Tibial nerve (tissue), 4 donors: Measurements from ENCODE around the gene MRAP. TPM values are rescaled to one million over a fixed set of nuclear protein-coding genes. Genes with fewer than 3 reads are reported as not detected.

ENCODE experiments used
- DNase-seq, 2 donors: peaks; one replicate each; pipeline ENCODE4 v3.0.0-alpha.2; 2019; ENCODE audit warnings: low spot score in 2 of 2
- H3K27ac ChIP-seq, 4 donors: fragments of 200-600 bp; sonication (generic) in 3 of 4; one replicate each; pipeline ENCODE4 v1.5.1; 2017 to 2019; ENCODE audit warnings: mild to moderate bottlenecking in 1 of 4
- H3K27me3 ChIP-seq, 2 donors: fragments of 200-600 bp; sonication (generic) in 1 of 2; one replicate each; pipeline versions ENCODE4 v1.5.1 to v1.6.0; 2017 to 2019
- H3K36me3 ChIP-seq, 3 donors: fragments of 200-600 bp; sonication (generic); one replicate each; pipeline ENCODE4 v1.5.1; 2018 to 2019
- H3K4me1 ChIP-seq, 4 donors: fragments of 200-600 bp; sonication (generic) in 3 of 4; one replicate each; pipeline ENCODE4 v1.5.1; 2017 to 2019
- H3K4me3 ChIP-seq, 4 donors: fragments of 200-600 bp; sonication (generic) in 3 of 4; one replicate each; pipeline ENCODE4 v1.5.1; 2017 to 2019; ENCODE audit warnings: mild to moderate bottlenecking in 1 of 4, moderate library complexity in 1 of 4
- H3K9me3 ChIP-seq, 4 donors: fragments of 200-600 bp; sonication (generic) in 3 of 4; one replicate each; pipeline ENCODE4 v1.5.1; 2017 to 2019
- EP300 ChIP-seq, 2 donors: sonication (generic); formaldehyde crosslinking; IDR thresholded peaks; one replicate each; pipeline ENCODE4 v1.6.1; 2017; ENCODE audit warnings: antibody characterized with exemption in 2 of 2, mild to moderate bottlenecking in 1 of 2
- POLR2A ChIP-seq, 2 donors: fragments of 450-650 bp; IDR thresholded peaks; one replicate each; pipeline ENCODE4 v1.6.1; 2017; ENCODE audit warnings: antibody characterized with exemption in 2 of 2, mild to moderate bottlenecking in 2 of 2, moderate library complexity in 2 of 2
- WGBS, 2 donors: methylation state at CpG; one replicate each; pipeline ENCODE4 v1.1.5; 2018; 5-methylcytosine and 5-hydroxymethylcytosine counted together
- total RNA-seq, 4 donors: library from RNA; depleted of rRNA; stranded (reverse); fragments of >200 nt; gene quantifications; one replicate each; pipeline ENCODE4 v1.1.0, GENCODE V29; 2016
- TF ChIP-seq, protein P1 (sequence below), 5 experiments: fragments of 200-600 bp in 3 of 5; fragments of 450-650 bp in 2 of 5; sonication (generic) in 3 of 5; IDR thresholded peaks; one replicate each; pipeline ENCODE4 v1.5.1; 2016 to 2019; ENCODE audit warnings: antibody characterized with exemption in 5 of 5, mild to moderate bottlenecking in 3 of 5, moderate library complexity in 2 of 5

MRAP gene
- total RNA-seq, 4 donors from 2014 or later = 1.6 to 14.4 (median 4.8) TPM

DNA sequence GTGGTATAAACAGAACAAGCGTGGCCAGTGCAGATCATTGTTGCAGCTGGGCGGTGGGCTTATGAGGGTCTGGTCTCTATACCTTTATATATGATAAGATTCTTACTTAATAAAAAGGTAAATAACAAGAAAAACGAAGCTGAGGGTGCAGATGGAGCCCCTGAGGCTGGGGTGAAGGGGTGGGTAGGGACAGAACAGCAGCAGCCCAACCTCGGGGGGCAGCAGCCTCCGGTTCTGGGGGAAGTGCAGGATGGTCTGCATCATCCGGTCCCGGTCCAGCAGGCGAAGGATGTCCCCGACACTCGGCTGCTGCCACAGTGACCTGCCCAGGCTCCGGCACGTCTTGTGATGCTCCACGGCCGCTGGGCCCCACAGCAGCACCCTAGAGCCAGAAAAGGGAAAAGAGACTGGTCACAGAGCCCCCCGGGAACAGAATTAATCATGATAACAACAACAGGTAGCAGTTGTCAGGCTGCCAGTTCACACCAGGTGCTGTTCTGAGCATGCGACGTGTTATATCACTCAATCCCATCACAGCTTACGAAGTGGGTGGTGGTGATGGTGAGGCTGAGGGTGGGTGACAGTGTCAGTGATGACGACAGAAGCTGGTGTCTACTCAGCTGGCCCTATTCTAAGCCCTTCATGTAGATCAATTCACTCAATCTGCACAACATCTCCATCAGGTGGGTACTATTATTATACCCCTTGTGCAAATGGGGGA lies 35.5 kb downstream of the MRAP start:
- no peaks in the 10 kb centered on the region for H3K9me3 ChIP-seq
- DNase-seq = no peak
- peak overlapping the region; percentile 70 to 92 (median 82) for H3K27ac ChIP-seq
- TF ChIP-seq, protein P1, sequence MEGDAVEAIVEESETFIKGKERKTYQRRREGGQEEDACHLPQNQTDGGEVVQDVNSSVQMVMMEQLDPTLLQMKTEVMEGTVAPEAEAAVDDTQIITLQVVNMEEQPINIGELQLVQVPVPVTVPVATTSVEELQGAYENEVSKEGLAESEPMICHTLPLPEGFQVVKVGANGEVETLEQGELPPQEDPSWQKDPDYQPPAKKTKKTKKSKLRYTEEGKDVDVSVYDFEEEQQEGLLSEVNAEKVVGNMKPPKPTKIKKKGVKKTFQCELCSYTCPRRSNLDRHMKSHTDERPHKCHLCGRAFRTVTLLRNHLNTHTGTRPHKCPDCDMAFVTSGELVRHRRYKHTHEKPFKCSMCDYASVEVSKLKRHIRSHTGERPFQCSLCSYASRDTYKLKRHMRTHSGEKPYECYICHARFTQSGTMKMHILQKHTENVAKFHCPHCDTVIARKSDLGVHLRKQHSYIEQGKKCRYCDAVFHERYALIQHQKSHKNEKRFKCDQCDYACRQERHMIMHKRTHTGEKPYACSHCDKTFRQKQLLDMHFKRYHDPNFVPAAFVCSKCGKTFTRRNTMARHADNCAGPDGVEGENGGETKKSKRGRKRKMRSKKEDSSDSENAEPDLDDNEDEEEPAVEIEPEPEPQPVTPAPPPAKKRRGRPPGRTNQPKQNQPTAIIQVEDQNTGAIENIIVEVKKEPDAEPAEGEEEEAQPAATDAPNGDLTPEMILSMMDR (IDR thresholded peaks at IDR 0.05) = no peak
- TF ChIP-seq EP300 (IDR thresholded peaks at IDR 0.05) (no peak), POLR2A (IDR thresholded peaks at IDR 0.05) (no peak)
- 82 to 89% methylated on average over 19 of the region's 19 CpGs for WGBS, 2 donors
- H3K4me3 ChIP-seq = no peak overlapping the region
- H3K4me1 ChIP-seq = peaks cover 0 to 71% (median 11%) of the 10 kb centered on the region in 4 donors
- no peaks in the 10 kb centered on the region for H3K27me3 ChIP-seq
- H3K36me3 ChIP-seq = peaks cover 0 to 89% (median 0%) of the 10 kb centered on the region in 3 donors

DNA sequence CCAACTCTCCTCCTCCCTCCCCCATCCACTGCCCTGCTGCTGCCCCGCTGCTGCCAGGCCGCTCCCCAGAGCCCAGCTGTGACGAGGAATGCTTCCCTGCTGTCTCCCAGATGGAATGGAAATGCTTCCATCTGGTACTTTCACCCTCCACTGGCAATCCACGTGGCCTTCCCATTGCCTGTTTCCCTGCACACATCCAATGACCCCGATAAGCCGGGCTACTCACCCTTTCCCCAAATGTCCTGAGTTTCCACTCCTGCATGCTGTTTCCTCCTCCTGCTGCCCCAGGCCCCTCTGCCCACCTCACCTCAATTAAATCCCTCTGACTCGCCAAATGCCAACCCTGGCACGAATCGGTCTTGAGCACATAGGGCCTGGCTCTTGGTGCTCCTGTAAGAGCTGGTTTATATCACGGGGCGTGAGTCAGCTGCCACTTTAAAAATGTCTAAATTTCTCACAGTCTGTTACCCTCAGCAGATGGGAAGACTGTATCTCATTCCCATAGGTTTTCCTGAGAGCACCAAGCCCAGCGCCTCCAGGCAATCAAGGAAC lies 36.4 kb downstream of the MRAP start:
- WGBS, 2 donors = 48 to 53% methylated on average over 12 of the region's 12 CpGs
- no peak for DNase-seq
- peak overlapping the region in 1 of 4 donors; percentile 41 for H3K4me3 ChIP-seq

DNA sequence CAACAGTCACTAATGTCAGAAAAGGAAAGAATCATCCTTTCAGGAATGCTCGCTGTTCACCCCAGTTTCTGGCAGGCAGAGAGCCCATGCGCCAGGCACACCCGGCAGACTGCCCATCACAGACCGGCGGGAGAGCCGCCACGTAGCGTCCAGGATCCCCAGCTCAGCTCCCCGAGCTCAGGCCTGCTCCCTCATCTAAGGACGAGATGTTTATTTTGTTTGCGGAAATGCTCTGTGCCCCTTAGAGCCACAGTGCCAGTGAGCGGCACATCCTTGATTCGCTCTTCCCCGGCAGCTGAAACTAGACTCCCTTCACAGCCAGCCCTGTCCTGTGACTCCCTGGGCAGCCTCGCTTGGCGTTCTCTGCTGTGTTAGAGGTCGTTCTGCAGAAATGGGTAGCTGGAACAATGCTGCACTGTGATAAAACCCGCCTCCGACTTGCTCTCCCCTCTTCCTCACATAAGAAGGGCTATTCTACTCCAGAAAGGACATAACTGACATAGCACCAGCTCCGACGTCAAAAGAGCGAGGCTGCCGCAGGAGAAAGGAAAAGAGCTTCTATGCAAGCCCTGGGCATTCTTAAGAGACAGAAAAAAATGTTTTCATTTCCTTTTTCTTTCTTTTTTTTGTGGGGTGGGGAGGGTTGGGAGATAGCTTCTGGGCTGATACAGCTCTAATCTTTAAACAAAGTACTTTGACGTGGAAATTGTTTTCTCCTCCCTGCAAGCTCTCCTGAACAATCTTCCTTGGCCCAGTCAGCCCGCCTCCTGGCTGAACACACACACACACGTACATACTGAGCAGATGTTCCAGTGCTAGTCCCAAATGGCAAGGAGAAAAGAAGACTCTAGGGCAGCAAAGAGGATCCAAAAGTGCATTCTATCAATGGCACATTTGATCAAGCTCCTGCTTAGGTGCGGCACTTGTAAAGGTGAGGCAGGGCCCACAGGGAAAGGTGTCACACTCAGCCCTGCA lies 37.2 kb downstream of the MRAP start:
- peak overlapping the region; percentile 70 to 92 (median 82) for H3K27ac ChIP-seq
- no peaks in the 10 kb centered on the region for H3K27me3 ChIP-seq
- no peaks in the 10 kb centered on the region for H3K9me3 ChIP-seq
- peaks cover 0 to 97% (median 0%) of the 10 kb centered on the region in 3 donors for H3K36me3 ChIP-seq
- H3K4me1 ChIP-seq = peaks cover 0 to 53% (median 10%) of the 10 kb centered on the region in 4 donors
- TF ChIP-seq, protein P1 (IDR thresholded peaks at IDR 0.05) = no peak
- TF ChIP-seq EP300 (IDR thresholded peaks at IDR 0.05) (peak; percentile 60 to 94), POLR2A (IDR thresholded peaks at IDR 0.05) (peak; percentile 6 to 63)
- H3K4me3 ChIP-seq = peak overlapping the region in 3 of 4 donors; percentile 6 to 41 (median 10)
- DNase-seq = no peak
- WGBS, 2 donors = 46 to 47% methylated on average over 27 of the region's 27 CpGs

More for the DNA sequence above, 36.4 kb downstream of the MRAP start:
- H3K4me1 ChIP-seq = peaks cover 0 to 62% (median 10%) of the 10 kb centered on the region in 4 donors
- TF ChIP-seq POLR2A (IDR thresholded peaks at IDR 0.05) (no peak), EP300 (IDR thresholded peaks at IDR 0.05) (no peak)
- TF ChIP-seq, protein P1 (IDR thresholded peaks at IDR 0.05) = no peak
- no peaks in the 10 kb centered on the region for H3K9me3 ChIP-seq
- no peaks in the 10 kb centered on the region for H3K27me3 ChIP-seq
- H3K27ac ChIP-seq = peak overlapping the region; percentile 70 to 92 (median 82)
- peaks cover 0 to 91% (median 0%) of the 10 kb centered on the region in 3 donors for H3K36me3 ChIP-seq

DNA sequence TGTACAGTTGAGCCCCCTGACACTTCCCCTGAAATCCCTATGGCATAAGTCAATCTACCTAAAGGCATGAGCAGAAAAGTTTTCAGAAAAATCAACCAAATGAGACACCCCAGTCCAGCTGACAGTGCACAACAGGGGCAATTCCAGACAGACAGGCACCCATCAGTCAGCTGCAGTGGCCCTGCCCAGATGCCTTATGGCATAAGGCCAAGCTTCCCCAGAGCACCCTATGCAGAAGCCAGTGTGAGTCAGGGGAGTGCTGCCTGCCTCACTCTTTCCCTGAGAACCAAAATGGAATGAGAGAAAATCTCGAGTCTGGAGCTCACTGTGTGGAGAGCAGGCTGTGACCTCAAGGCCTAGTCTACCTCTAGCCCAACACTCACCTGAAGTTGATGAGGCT lies 38.1 kb downstream of the MRAP start:
- Histone ChIP-seq H3K27me3 (no peaks in the 10 kb centered on the region), H3K4me1 (peaks cover 0 to 45% (median 10%) of the 10 kb centered on the region in 4 donors), H3K27ac (peak overlapping the region; percentile 63 to 92 (median 80)), H3K36me3 (peaks cover 0 to 97% (median 0%) of the 10 kb centered on the region in 3 donors), H3K9me3 (no peaks in the 10 kb centered on the region), H3K4me3 (peak overlapping the region in 1 of 4 donors; percentile 41)
- no peak for DNase-seq
- WGBS, 2 donors = 33 to 59% methylated on average over 1 of the region's 1 CpG
- TF ChIP-seq EP300 (IDR thresholded peaks at IDR 0.05) = no peak
- no peak for TF ChIP-seq POLR2A (IDR thresholded peaks at IDR 0.05)
- TF ChIP-seq, protein P1 (IDR thresholded peaks at IDR 0.05) = no peak
